Loucy (cell line): ENCODE measurements around the gene EPAS1.

ENCODE experiments used
- H2AFZ ChIP-seq: fragments of 200-600 bp; sonication (generic); 2 replicates; pipeline ENCODE4 v1.6.0; 2016; ENCODE audit warnings: antibody characterized with exemption, mild to moderate bottlenecking, low read length, moderate library complexity
- H3F3A ChIP-seq: fragments of 200-600 bp; 2 replicates; pipeline ENCODE4 v1.6.0; 2016; ENCODE audit warnings: antibody characterized with exemption, low read depth, mild to moderate bottlenecking
- H3K27me3 ChIP-seq: fragments of 200-600 bp; sonication (generic); 2 replicates; pipeline ENCODE4 v1.6.1; 2014; ENCODE audit warnings: low read length, mild to moderate bottlenecking; ENCODE audit not compliant: insufficient read depth, poor library complexity, severe bottlenecking
- H3K36me3 ChIP-seq: fragments of 200-600 bp; sonication (generic); 2 replicates; pipeline ENCODE4 v1.6.1; 2016; ENCODE audit warnings: low read length; ENCODE audit not compliant: insufficient read depth
- H3K4me1 ChIP-seq: fragments of 200-600 bp; sonication (generic); 2 replicates; pipeline ENCODE4 v1.5.1; 2014; ENCODE audit warnings: low read length, mild to moderate bottlenecking; ENCODE audit not compliant: insufficient read depth, poor library complexity, severe bottlenecking
- H3K4me2 ChIP-seq: fragments of 200-600 bp; sonication (generic); 2 replicates; pipeline ENCODE4 v1.6.0; 2014; ENCODE audit warnings: antibody characterized with exemption, low read length, low read depth, mild to moderate bottlenecking; ENCODE audit not compliant: poor library complexity, severe bottlenecking
- H3K4me3 ChIP-seq: fragments of 200-600 bp; sonication (generic); 2 replicates; pipeline ENCODE4 v1.5.1; 2014; ENCODE audit warnings: low read length, mild to moderate bottlenecking, mixed read lengths; ENCODE audit not compliant: poor library complexity, severe bottlenecking
- H3K79me2 ChIP-seq: fragments of 200-600 bp; sonication (generic); 2 replicates; pipeline ENCODE4 v1.6.1; 2014; ENCODE audit warnings: low read length; ENCODE audit not compliant: insufficient read depth
- H3K9ac ChIP-seq: fragments of 200-600 bp; sonication (generic); 2 replicates; pipeline ENCODE4 v1.6.0; 2014; ENCODE audit warnings: mild to moderate bottlenecking, low read depth, low read length, moderate library complexity; ENCODE audit not compliant: poor library complexity, severe bottlenecking
- H3K9me2 ChIP-seq: fragments of 200-600 bp; sonication (generic); replicated peaks from 2 replicates; pipeline ENCODE4 v1.6.1; 2016; ENCODE audit warnings: low read depth, low read length, mixed read lengths
- H3K9me3 ChIP-seq: fragments of 200-600 bp; sonication (generic); 2 replicates; pipeline ENCODE4 v1.6.1; 2014; ENCODE audit warnings: mild to moderate bottlenecking, antibody characterized with exemption, low read length, low read depth; ENCODE audit not compliant: insufficient read depth
- H4K20me1 ChIP-seq: fragments of 200-600 bp; sonication (generic); 2 replicates; pipeline ENCODE4 v1.6.0; 2014; ENCODE audit warnings: antibody characterized with exemption, low read length, mild to moderate bottlenecking; ENCODE audit not compliant: insufficient read depth, poor library complexity, severe bottlenecking
- CTCF ChIP-seq: fragments of 200-600 bp; sonication (generic); conservative IDR thresholded peaks from 2 replicates; pipeline ENCODE4 v1.5.1; 2014; ENCODE audit warnings: mild to moderate bottlenecking, antibody characterized with exemption, low read length
- EZH2phosphoT487 ChIP-seq: fragments of 200-600 bp; IDR thresholded peaks from 2 replicates; pipeline ENCODE4 v1.6.1; 2018; ENCODE audit warnings: antibody characterized with exemption, mild to moderate bottlenecking, moderate library complexity, borderline replicate concordance

Gene EPAS1

GRCh38 chr2:46410273-46411244, 113.4 kb downstream of the EPAS1 start:
- Histone ChIP-seq H3K4me1 (no peaks in the 10 kb centered on the region), H3K9me2 (no peaks in the 10 kb centered on the region), H3K9ac (no peak overlapping the region), H3K4me2 (no peak overlapping the region), H3K27me3 (no peaks in the 10 kb centered on the region), H3K4me3 (no peak overlapping the region), H3K79me2 (no peaks in the 10 kb centered on the region), H2AFZ (no peak overlapping the region), H3K36me3 (no peaks in the 10 kb centered on the region), H3F3A (no peaks in the 10 kb centered on the region), H3K9me3 (no peaks in the 10 kb centered on the region), H4K20me1 (no peaks in the 10 kb centered on the region)
- no peak for TF ChIP-seq CTCF
- no peak for TF ChIP-seq EZH2phosphoT487

DNA sequence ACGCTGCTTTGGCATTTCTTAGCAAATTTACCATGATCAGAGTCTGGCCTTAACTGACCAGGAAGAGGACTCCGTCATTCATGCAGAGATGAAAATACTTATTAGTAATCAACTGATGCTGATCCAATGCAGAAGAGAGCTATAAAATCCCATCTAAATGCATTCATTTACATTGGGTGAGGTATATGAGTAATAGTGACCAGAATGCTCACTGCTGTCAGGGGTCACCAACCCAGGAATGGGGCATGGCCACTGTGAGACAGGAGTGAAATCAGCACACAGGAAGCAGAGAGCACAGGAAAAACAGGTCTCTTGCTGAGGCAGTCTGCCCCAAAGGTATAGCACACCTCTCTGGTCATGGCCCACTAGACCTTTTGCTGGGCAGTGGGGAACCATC, 114.0 kb downstream of the EPAS1 start:
- no peak overlapping the region for H2AFZ ChIP-seq
- no peaks in the 10 kb centered on the region for H3K9me2 ChIP-seq
- H3K79me2 ChIP-seq = no peaks in the 10 kb centered on the region
- H3K9ac ChIP-seq = no peak overlapping the region
- H3K27me3 ChIP-seq = no peaks in the 10 kb centered on the region
- H3K4me1 ChIP-seq = no peaks in the 10 kb centered on the region
- H3K9me3 ChIP-seq = no peaks in the 10 kb centered on the region
- no peaks in the 10 kb centered on the region for H4K20me1 ChIP-seq
- H3K4me2 ChIP-seq = no peak overlapping the region
- no peak overlapping the region for H3K4me3 ChIP-seq
- TF ChIP-seq EZH2phosphoT487 = no peak
- no peak for TF ChIP-seq CTCF
- no peaks in the 10 kb centered on the region for H3F3A ChIP-seq
- H3K36me3 ChIP-seq = no peaks in the 10 kb centered on the region

- H3K36me3 ChIP-seq = no peaks in the 10 kb centered on the region
- H3K79me2 ChIP-seq = no peaks in the 10 kb centered on the region
- no peaks in the 10 kb centered on the region for H3F3A ChIP-seq
- no peak overlapping the region for H3K4me2 ChIP-seq
- no peaks in the 10 kb centered on the region for H3K9me2 ChIP-seq
- H3K9ac ChIP-seq = no peak overlapping the region
- H3K27me3 ChIP-seq = no peaks in the 10 kb centered on the region
- H2AFZ ChIP-seq = peak overlapping the region; percentile 41; the same call in 1 of the 2 replicates
- no peaks in the 10 kb centered on the region; the same call in 1 of the 2 replicates for H3K9me3 ChIP-seq
- no peak overlapping the region for H3K4me3 ChIP-seq
- H4K20me1 ChIP-seq = no peaks in the 10 kb centered on the region
- TF ChIP-seq EZH2phosphoT487 (no peak), CTCF (no peak)
- no peaks in the 10 kb centered on the region for H3K4me1 ChIP-seq
These were observed 114.8 kb downstream of the EPAS1 start for GRCh38 chr2:46411985-46412384.
